Stimulated activated CD8-positive, alpha-beta memory T cell treated with anti-CD3 and anti-CD28 coated beads, Interleukin-15, amount 100 ng/mL, for 4 hours (primary cell): ENCODE results near the gene BHLHE41.

Source experiments
- DNase-seq, 2 donors: peaks; one replicate each; pipeline ENCODE4 v3.0.0-alpha.2; 2020; ENCODE audit warnings: low read depth in 2 of 2

The BHLHE41 gene

GRCh38 chr12:26077915-26078702 lies 46.7 kb downstream of the BHLHE41 start:
- no peak for DNase-seq
